Upper lobe of right lung (tissue), 1 donor: Measurements from ENCODE around the gene DAAM2. TPM values are rescaled to one million over a fixed set of nuclear protein-coding genes. Genes with fewer than 3 reads are reported as not detected.

Source experiments
- ATAC-seq: fragments of 200-7000 bp; cut with Tn5 transposase; one replicate; pipeline ENCODE4 v1.9.1; 2020; ENCODE audit warnings: mild to moderate bottlenecking, moderate library complexity
- DNase-seq: peaks from one replicate; pipeline ENCODE4 v3.0.0-alpha.2; 2020
- H3K27ac ChIP-seq: fragments of 200-600 bp; one replicate; pipeline ENCODE4 v1.8.0; 2022
- H3K27me3 ChIP-seq: fragments of 200-600 bp; one replicate; pipeline ENCODE4 v1.8.0; 2022; ENCODE audit warnings: mild to moderate bottlenecking
- H3K36me3 ChIP-seq: fragments of 200-600 bp; one replicate; pipeline ENCODE4 v1.8.0; 2022
- H3K4me1 ChIP-seq: fragments of 200-600 bp; one replicate; pipeline ENCODE4 v1.8.0; 2022
- H3K4me3 ChIP-seq: fragments of 200-600 bp; one replicate; pipeline ENCODE4 v1.8.0; 2022; ENCODE audit warnings: mild to moderate bottlenecking
- H3K9me3 ChIP-seq: fragments of 200-600 bp; one replicate; pipeline ENCODE4 v1.8.0; 2022
- intact Hi-C: fragments of 100-400 bp; cut with DNase I; formaldehyde crosslinking; loops from one replicate; pipeline ENCODE4 v1.11.0; 2022
- total RNA-seq: library from RNA; stranded (reverse); fragmentation: NEBNext Ultra II Directional; extraction: Animal tissue kit (Norgen Biotek cat#: 25700); gene quantifications from one replicate; pipeline ENCODE4 v1.2.1, GENCODE V29; 2021
- TF ChIP-seq, protein P1 (sequence below): fragments of 200-600 bp; IDR thresholded peaks from one replicate; pipeline ENCODE4 v1.8.0; 2022; ENCODE audit warnings: antibody characterized with exemption
- donor health status: DM: no; HTN: yes; CAD: no; lungs with severe emphysema.

Gene DAAM2
- total RNA-seq, 1 donor from 2014 or later = 34.6 TPM

DNA sequence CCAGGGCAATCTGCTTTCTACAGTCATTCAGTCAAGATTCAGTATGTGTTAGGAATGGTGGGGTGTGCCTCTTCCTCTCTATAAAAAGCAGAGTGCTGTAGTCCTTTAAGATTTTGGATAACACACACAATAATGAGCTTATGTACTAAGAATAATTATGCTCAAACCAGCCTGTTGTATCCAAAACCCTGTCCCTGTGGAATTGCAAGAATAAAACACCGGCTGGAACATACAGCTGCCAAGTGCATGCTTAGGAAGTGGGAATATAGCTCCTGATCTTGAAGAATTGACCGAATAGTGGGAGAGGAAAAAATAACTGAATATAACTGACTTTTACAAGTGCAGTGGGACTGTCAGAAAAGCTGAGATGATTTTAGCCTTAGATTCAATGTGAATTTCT is 143.1 kb downstream of the DAAM2 start:
- Histone ChIP-seq H3K4me3 (no peak overlapping the region), H3K27me3 (no peaks in the 10 kb centered on the region), H3K27ac (peak overlapping the region; percentile 89), H3K4me1 (peaks cover 11% of the 10 kb centered on the region), H3K36me3 (no peaks in the 10 kb centered on the region), H3K9me3 (no peaks in the 10 kb centered on the region)
- TF ChIP-seq, protein P1, sequence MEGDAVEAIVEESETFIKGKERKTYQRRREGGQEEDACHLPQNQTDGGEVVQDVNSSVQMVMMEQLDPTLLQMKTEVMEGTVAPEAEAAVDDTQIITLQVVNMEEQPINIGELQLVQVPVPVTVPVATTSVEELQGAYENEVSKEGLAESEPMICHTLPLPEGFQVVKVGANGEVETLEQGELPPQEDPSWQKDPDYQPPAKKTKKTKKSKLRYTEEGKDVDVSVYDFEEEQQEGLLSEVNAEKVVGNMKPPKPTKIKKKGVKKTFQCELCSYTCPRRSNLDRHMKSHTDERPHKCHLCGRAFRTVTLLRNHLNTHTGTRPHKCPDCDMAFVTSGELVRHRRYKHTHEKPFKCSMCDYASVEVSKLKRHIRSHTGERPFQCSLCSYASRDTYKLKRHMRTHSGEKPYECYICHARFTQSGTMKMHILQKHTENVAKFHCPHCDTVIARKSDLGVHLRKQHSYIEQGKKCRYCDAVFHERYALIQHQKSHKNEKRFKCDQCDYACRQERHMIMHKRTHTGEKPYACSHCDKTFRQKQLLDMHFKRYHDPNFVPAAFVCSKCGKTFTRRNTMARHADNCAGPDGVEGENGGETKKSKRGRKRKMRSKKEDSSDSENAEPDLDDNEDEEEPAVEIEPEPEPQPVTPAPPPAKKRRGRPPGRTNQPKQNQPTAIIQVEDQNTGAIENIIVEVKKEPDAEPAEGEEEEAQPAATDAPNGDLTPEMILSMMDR = no peak
- ATAC-seq = no peak
- intact Hi-C loops = no loop called here
- DNase-seq = no peak

DNA sequence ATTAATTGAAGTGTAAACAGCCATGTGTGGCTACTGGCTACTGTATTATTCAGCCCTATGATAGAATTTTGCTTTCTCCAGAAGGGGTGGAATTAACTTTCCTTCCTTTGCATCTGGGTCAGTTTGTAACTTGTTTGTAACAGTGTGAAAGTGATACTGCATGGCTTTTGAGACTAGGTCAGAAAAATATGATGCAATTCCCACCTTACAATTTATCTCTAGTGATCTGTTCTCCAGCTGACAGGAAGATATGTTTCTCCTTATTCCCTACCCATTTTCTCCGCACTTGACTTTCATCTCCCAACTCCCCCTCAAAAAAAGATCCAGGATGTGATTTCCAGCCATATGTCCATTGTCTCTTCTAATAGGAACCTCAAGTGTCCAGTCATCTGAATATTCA is 144.7 kb downstream of the DAAM2 start:
- TF ChIP-seq, protein P1 = no peak
- ATAC-seq (no peak), DNase-seq (no peak)
- Histone ChIP-seq H3K27ac (no peak overlapping the region), H3K9me3 (no peaks in the 10 kb centered on the region), H3K4me3 (no peak overlapping the region), H3K27me3 (no peaks in the 10 kb centered on the region), H3K36me3 (no peaks in the 10 kb centered on the region), H3K4me1 (peaks cover 4% of the 10 kb centered on the region)
- intact Hi-C loops = no loop called here

DNA sequence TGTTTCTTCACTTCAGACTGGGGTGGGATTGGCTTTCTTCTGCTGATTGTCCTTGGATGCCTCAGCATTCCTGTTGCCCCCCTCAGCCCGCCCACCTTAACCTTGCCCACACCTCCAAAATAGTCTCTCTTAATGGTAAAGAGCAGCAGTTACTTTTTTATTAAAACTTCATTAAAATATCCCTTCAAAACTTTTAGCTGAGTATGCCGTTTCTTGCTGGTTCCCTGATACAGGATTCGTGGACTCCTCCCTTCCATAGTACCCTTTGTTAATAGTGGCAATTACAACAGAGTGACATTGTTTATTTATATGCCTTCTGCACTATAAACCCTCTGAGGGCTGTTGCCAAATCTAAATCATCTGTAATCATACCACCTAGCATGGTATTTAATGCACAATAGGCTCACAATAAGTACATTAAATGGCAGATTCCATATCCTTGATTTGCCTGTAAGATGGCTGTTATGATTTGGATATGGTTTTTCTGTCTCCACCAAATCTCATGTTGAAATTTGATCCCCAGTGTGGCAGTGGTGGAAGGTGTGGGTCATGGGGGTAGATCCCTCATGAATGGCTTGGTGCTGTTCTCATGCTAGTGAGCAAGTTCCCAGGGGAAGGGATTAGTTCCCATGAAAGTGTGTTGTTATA is 145.6 kb downstream of the DAAM2 start:
- Histone ChIP-seq H3K9me3 (no peaks in the 10 kb centered on the region), H3K36me3 (no peaks in the 10 kb centered on the region), H3K27ac (no peak overlapping the region), H3K4me3 (no peak overlapping the region), H3K27me3 (no peaks in the 10 kb centered on the region), H3K4me1 (peaks cover 4% of the 10 kb centered on the region)
- ATAC-seq (no peak), DNase-seq (no peak)
- TF ChIP-seq, protein P1 = no peak
- intact Hi-C loops = no loop called here

DNA sequence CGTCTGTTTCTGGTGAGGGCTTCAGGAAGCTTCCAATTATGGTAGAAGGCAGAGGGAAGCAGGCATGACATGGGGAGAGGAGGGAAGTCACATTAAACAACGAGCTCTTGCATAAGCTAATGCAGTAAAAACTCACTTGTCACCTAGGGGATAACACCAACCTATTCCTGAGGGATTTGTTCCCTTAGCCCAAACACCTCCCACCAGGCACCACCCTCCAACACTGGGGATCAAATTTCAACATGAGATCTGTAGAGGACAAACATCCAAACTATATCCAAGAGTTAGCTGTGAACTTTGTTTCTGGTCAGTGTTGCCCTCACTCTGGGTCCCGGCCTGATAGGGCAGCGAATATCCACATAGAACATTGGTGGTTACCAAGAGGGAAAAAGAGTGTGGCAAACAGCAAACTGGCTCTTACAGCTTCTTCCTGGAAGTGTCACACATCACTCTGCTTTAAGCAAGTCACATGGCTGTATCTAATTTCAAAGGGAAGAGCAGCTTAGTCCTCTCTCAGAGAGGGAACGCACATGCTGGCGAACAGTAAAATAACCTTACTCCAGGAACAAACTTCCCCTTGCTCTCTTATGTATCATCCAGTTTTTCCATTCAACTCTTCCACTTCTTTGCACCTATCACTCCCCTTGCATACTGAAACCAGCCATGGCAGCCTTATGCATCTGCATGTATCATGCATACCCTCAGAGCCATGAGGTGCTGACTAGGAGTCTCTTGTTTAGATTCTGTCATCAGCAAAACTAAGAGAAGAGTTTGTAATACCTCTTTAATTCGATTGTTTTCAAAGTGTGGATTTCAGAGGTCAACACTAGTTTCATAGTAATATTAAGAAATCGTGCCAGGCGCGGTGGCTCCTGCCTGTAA is 146.8 kb downstream of the DAAM2 start:
- H3K4me3 ChIP-seq = no peak overlapping the region
- TF ChIP-seq, protein P1 = no peak
- no peaks in the 10 kb centered on the region for H3K36me3 ChIP-seq
- no peak for DNase-seq
- no peak overlapping the region for H3K27ac ChIP-seq
- intact Hi-C loops = no loop called here
- H3K9me3 ChIP-seq = no peaks in the 10 kb centered on the region
- no peak for ATAC-seq
- peaks cover 4% of the 10 kb centered on the region for H3K4me1 ChIP-seq
- H3K27me3 ChIP-seq = no peaks in the 10 kb centered on the region

DNA sequence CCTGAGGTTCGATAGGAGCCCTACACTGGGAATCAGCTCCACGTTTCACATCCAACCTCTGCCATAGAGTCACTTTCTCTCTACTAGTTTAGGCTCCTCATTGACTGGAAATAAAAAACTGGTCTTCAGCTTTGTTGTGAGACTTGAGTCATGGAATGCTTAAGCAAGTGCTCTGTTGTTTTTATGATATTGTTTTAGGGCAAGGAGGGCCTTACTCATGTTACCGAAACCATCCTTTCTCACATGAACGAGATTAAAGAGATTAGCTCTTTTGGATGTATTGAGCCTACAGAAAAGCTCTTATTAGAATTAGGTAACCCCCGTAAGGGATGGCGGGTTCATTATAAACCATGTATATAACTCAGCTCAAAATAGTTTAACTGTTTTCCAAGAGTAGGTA is 149.0 kb downstream of the DAAM2 start:
- Histone ChIP-seq H3K4me3 (no peak overlapping the region), H3K27ac (no peak overlapping the region), H3K4me1 (no peaks in the 10 kb centered on the region), H3K36me3 (no peaks in the 10 kb centered on the region), H3K27me3 (no peaks in the 10 kb centered on the region), H3K9me3 (no peaks in the 10 kb centered on the region)
- TF ChIP-seq, protein P1 = no peak
- DNase-seq (no peak), ATAC-seq (no peak)
- intact Hi-C loops = no loop called here
